Body of pancreas (tissue), 4 donors: Measurements from ENCODE around the gene CDH4.
"Not testable (repeated sequence)": the region's sequence is repeated elsewhere in the genome, so short reads cannot be mapped to it uniquely, and the experiment has no call there.

Experiments
- POLR2A ChIP-seq, 3 donors: fragments of 450-650 bp; IDR thresholded peaks; one replicate each; pipeline ENCODE4 v1.6.1; 2016; ENCODE audit warnings: antibody characterized with exemption in 3 of 3, mild to moderate bottlenecking in 2 of 3
- TF ChIP-seq, protein P1 (sequence below), 7 experiments: fragments of 450-650 bp in 4 of 7; fragments of 200-600 bp in 3 of 7; sonication (generic) in 3 of 7; IDR thresholded peaks; one replicate each; pipeline ENCODE4 v1.5.1; 2016 to 2019; ENCODE audit warnings: antibody characterized with exemption in 7 of 7

GRCh38 chr20:61981691-61982090 is 729.6 kb downstream of the CDH4 start:
- TF ChIP-seq, protein P1, sequence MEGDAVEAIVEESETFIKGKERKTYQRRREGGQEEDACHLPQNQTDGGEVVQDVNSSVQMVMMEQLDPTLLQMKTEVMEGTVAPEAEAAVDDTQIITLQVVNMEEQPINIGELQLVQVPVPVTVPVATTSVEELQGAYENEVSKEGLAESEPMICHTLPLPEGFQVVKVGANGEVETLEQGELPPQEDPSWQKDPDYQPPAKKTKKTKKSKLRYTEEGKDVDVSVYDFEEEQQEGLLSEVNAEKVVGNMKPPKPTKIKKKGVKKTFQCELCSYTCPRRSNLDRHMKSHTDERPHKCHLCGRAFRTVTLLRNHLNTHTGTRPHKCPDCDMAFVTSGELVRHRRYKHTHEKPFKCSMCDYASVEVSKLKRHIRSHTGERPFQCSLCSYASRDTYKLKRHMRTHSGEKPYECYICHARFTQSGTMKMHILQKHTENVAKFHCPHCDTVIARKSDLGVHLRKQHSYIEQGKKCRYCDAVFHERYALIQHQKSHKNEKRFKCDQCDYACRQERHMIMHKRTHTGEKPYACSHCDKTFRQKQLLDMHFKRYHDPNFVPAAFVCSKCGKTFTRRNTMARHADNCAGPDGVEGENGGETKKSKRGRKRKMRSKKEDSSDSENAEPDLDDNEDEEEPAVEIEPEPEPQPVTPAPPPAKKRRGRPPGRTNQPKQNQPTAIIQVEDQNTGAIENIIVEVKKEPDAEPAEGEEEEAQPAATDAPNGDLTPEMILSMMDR (IDR thresholded peaks at IDR 0.05) = not testable (repeated sequence)
- TF ChIP-seq POLR2A (IDR thresholded peaks at IDR 0.05) = not testable (repeated sequence)
